Measurements from ENCODE around the gene ASMT. TPM values are rescaled to one million over a fixed set of nuclear protein-coding genes. Genes with fewer than 3 reads are reported as not detected.
A peak's percentile ranks its signal among the peaks of the same experiment; 100 is the strongest.

The ASMT gene
- total and polyA plus RNA-seq, 10 of the 15 experiments (the other 5 are each of a cell fraction or from before 2014, with no cell fraction given) = 0.18 to 0.29 TPM; not detected in 8

- H3K4me1 ChIP-seq (ENCODE audit: control insufficient read depth, insufficient read depth, low read length) = peaks cover 25% of the 10 kb centered on the region
- POLR2A ChIA-PET = no interaction called here
- CTCF ChIA-PET = no interaction called here
- peak overlapping the region; percentile 45 for H3K4me2 ChIP-seq (ENCODE audit: control insufficient read depth, insufficient read depth)
- H3K36me3 ChIP-seq (ENCODE audit: control insufficient read depth in 2 of 2, insufficient read depth in 2 of 2, low read length in 1 of 2) = no peaks in the 10 kb centered on the region
- TF ChIP-seq CREB1 (IDR thresholded peaks at IDR 0.05; ENCODE audit: low read depth) (no peak), IKZF2 (IDR thresholded peaks at IDR 0.05) (peak in 1 of 2 experiments; percentile 28; a peak in 1 of 4 replicates), TCF7 (IDR thresholded peaks at IDR 0.05; ENCODE audit: borderline replicate concordance) (no peak), EP300 (IDR thresholded peaks at IDR 0.05; ENCODE audit: borderline replicate concordance in 1 of 2, control insufficient read depth in 1 of 2, low read depth in 2 of 2, low read length in 2 of 2) (no peak), RUNX3 (IDR thresholded peaks at IDR 0.05; ENCODE audit: low read length) (peak; percentile 24; the same call in 1 of the 2 replicates), JUNB (IDR thresholded peaks at IDR 0.05) (no peak), PAX8 (IDR thresholded peaks at IDR 0.05) (no peak), CREM (IDR thresholded peaks at IDR 0.05; ENCODE audit: low read depth) (no peak), SP1 (IDR thresholded peaks at IDR 0.05; ENCODE audit: low read depth, low read length) (no peak), ZBTB33 (IDR thresholded peaks at IDR 0.05) (no peak), CHD1 (IDR thresholded peaks at IDR 0.05; ENCODE audit: low read depth, low read length) (no peak), RB1 (IDR thresholded peaks at IDR 0.05; ENCODE audit: borderline replicate concordance) (no peak)
- TF ChIP-seq, protein P1, sequence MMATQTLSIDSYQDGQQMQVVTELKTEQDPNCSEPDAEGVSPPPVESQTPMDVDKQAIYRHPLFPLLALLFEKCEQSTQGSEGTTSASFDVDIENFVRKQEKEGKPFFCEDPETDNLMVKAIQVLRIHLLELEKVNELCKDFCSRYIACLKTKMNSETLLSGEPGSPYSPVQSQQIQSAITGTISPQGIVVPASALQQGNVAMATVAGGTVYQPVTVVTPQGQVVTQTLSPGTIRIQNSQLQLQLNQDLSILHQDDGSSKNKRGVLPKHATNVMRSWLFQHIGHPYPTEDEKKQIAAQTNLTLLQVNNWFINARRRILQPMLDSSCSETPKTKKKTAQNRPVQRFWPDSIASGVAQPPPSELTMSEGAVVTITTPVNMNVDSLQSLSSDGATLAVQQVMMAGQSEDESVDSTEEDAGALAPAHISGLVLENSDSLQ (IDR thresholded peaks at IDR 0.05) = no peak
- TF ChIP-seq, protein P2, sequence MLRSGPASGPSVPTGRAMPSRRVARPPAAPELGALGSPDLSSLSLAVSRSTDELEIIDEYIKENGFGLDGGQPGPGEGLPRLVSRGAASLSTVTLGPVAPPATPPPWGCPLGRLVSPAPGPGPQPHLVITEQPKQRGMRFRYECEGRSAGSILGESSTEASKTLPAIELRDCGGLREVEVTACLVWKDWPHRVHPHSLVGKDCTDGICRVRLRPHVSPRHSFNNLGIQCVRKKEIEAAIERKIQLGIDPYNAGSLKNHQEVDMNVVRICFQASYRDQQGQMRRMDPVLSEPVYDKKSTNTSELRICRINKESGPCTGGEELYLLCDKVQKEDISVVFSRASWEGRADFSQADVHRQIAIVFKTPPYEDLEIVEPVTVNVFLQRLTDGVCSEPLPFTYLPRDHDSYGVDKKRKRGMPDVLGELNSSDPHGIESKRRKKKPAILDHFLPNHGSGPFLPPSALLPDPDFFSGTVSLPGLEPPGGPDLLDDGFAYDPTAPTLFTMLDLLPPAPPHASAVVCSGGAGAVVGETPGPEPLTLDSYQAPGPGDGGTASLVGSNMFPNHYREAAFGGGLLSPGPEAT (IDR thresholded peaks at IDR 0.05; ENCODE audit: low read depth) = peak; percentile 52; the same call in 1 of the 2 replicates
- peak overlapping the region; percentile 31 for H2AFZ ChIP-seq (ENCODE audit: control insufficient read depth, low read depth, low read length)
- peaks cover 7% of the 10 kb centered on the region for H3K79me2 ChIP-seq (ENCODE audit: control insufficient read depth, insufficient read depth, low read length)
- H3K9me3 ChIP-seq (replicated peaks; ENCODE audit: control insufficient read depth, insufficient read depth, low read length) = no peaks in the 10 kb centered on the region
- FAIRE-seq = no peak
- DNase-seq (ENCODE audit: low read depth, low spot score) = no peak
- SMC1A ChIA-PET (ENCODE audit: uncharacterized antibody, unreplicated experiment) = no interaction called here
- intact Hi-C loops (cut with micrococcal nuclease; ENCODE audit: unreplicated experiment) (no loop called here), in situ Hi-C loops (cut with MboI) (no loop called here)
- no TSS peak for BruUV-seq (replicated peaks)
- no peaks in the 10 kb centered on the region for H4K20me1 ChIP-seq (ENCODE audit: control insufficient read depth, insufficient read depth)
- RAD21 ChIA-PET (ENCODE audit: unreplicated experiment) = no interaction called here
- no peaks in the 10 kb centered on the region for H3K27me3 ChIP-seq (replicated peaks in 1 of 2; ENCODE audit: control insufficient read depth in 2 of 2, insufficient read depth in 2 of 2, low read length in 1 of 2)
- 0% methylated on average over 5 of the region's 5 CpGs for WGBS (ENCODE audit: insufficient coverage, insufficient replicate concordance, low lambda C conversion rate, missing lambda C conversion rate)
- peak overlapping the region; percentile 64 for H3K27ac ChIP-seq (ENCODE audit: control insufficient read depth, insufficient read depth)
- no peak overlapping the region for H3K4me3 ChIP-seq
- ATAC-seq = peak; percentile 1; the same call in 1 of the 3 replicates
- H3K9ac ChIP-seq (ENCODE audit: control insufficient read depth, insufficient read depth, low read length) = no peak overlapping the region
These were observed 27.7 kb upstream of the ASMT start for GRCh38 chrX:1587161-1587560.
